ENCODE measurements around the gene DEPDC5. TPM values are rescaled to one million over a fixed set of nuclear protein-coding genes. Genes with fewer than 3 reads are reported as not detected.

Gene DEPDC5
- total and polyA plus RNA-seq, 2 of the 8 experiments (the other 6 are each of a cell fraction or from before 2014, with no cell fraction given): 18.3 to 26.5 TPM

DNA sequence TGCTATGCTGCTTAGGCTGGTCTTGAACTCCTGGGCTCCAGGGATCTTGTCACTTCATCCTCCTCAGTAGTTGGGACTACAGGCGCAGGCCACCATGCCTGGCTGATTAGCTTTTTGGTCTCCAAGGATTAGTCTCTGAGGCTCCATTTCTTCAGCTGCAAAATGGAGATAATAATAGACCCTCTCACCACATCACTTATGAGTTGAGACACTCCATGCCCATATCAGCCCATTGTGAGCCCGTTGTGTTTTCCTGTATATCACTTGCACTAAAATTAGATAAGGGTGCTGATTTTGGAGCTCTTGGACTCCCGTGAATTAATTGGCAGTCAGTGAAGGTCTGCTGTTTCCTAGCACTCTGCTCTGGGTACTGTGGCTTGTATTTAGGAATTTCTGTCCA lies 36.0 kb downstream of the DEPDC5 start:
- H3K27me3 ChIP-seq (replicated peaks in 1 of 4; ENCODE audit: control insufficient read depth in 3 of 4, extremely low read depth in 1 of 4, insufficient read depth in 3 of 4, low read length in 3 of 4): no peaks in the 10 kb centered on the region
- no peak overlapping the region for H2BK120ac ChIP-seq (replicated peaks; ENCODE audit: low read depth, low read length)
- H3K18ac ChIP-seq (ENCODE audit: extremely low read depth, low read length): no peak overlapping the region
- no peak overlapping the region for H4K5ac ChIP-seq (ENCODE audit: insufficient read length, low read depth, low read length)
- H3K79me2 ChIP-seq (ENCODE audit: control insufficient read depth in 1 of 2, insufficient read depth in 2 of 2, low read length in 2 of 2): no peaks in the 10 kb centered on the region
- no peak overlapping the region for H3K23ac ChIP-seq (ENCODE audit: insufficient read length)
- no peak overlapping the region for H2BK5ac ChIP-seq (ENCODE audit: low read depth, low read length)
- no peak overlapping the region for H2BK20ac ChIP-seq (ENCODE audit: low read length)
- H3K9ac ChIP-seq (replicated peaks in 1 of 4; ENCODE audit: extremely low read depth in 1 of 4, low read depth in 3 of 4, low read length in 3 of 4): no peak overlapping the region
- no peak overlapping the region for H3K14ac ChIP-seq (ENCODE audit: insufficient read length)
- H4K20me1 ChIP-seq (replicated peaks in 1 of 2; ENCODE audit: control insufficient read depth in 1 of 2, insufficient read depth in 2 of 2, low read length in 2 of 2): peaks cover 0 to 1% of the 10 kb centered on the region in 2 experiments
- DNase-seq (ENCODE audit: low read depth in 1 of 2, low spot score in 2 of 2): no peak
- no peaks in the 10 kb centered on the region for H3K4me1 ChIP-seq (replicated peaks in 1 of 4; ENCODE audit: control insufficient read depth in 3 of 4, insufficient read depth in 4 of 4, low read length in 3 of 4)
- FAIRE-seq: no peak
- no peak overlapping the region for H3K4me2 ChIP-seq (ENCODE audit: insufficient read depth in 1 of 2, low read depth in 2 of 2, low read length in 2 of 2)
- no peak overlapping the region for H2AFZ ChIP-seq (ENCODE audit: low read length)
- H3K36me3 ChIP-seq (ENCODE audit: control insufficient read depth in 2 of 4, insufficient read depth in 4 of 4, low read length in 3 of 4): peaks cover 0 to 11% (median 3%) of the 10 kb centered on the region in 4 experiments; a peak in 2 of 8 replicates
- WGBS, 2 experiments (ENCODE audit: extremely low coverage in 1 of 2, insufficient coverage in 1 of 2, insufficient read length in 1 of 2, insufficient replicate concordance in 2 of 2, low coverage in 1 of 2, low lambda C conversion rate in 2 of 2, missing lambda C conversion rate in 1 of 2): 92% methylated on average over 3 of the region's 3 CpGs; no CpG with 5 or more reads in 1 of the 2 experiments
- no peak overlapping the region for H2BK12ac ChIP-seq (ENCODE audit: low read depth, low read length)
- H4K91ac ChIP-seq (replicated peaks; ENCODE audit: insufficient read length, low read length): no peak overlapping the region
- no peak overlapping the region for H2BK15ac ChIP-seq (ENCODE audit: low read length)
- no peaks in the 10 kb centered on the region for H3K9me3 ChIP-seq (ENCODE audit: insufficient read depth in 2 of 2, low read depth in 1 of 2, low read length in 1 of 2)
- H3K79me1 ChIP-seq (ENCODE audit: low read depth, low read length): no peaks in the 10 kb centered on the region
- H4K8ac ChIP-seq (ENCODE audit: extremely low read depth, insufficient read depth, low read length): no peak overlapping the region
- no peak overlapping the region for H2AK5ac ChIP-seq (ENCODE audit: low read depth, low read length)
- H3K27ac ChIP-seq (ENCODE audit: low read depth, low read length): no peak overlapping the region
- ChIA-PET POLR2A (ENCODE audit: partially characterized antibody) (interaction anchor here (1.4 kb wide), 1 partner anchor 8 kb away, joined by 6 read pairs; no protein-coding TSS in a partner anchor), CTCF (ENCODE audit: partially characterized antibody) (interaction anchor here (0.6 to 1.5 kb wide), 3 partner anchors 33 to 383 kb away, joined by 3 read pairs; no protein-coding TSS in a partner anchor)
- H3K23me2 ChIP-seq (ENCODE audit: low read depth, low read length): no peaks in the 10 kb centered on the region
- no peak overlapping the region for H3K4ac ChIP-seq (replicated peaks; ENCODE audit: insufficient read length, low read depth, low read length)
- no peak overlapping the region for H3K4me3 ChIP-seq (ENCODE audit: extremely low read depth in 1 of 4, insufficient read depth in 2 of 4, low read depth in 3 of 4, low read length in 4 of 4)
- no peak overlapping the region for H3K56ac ChIP-seq (replicated peaks; ENCODE audit: insufficient read length, low read depth, low read length)
- TF ChIP-seq FOSL1 (IDR thresholded peaks at IDR 0.05; ENCODE audit: insufficient read depth, low read depth, low read length) (no peak), EZH2 (IDR thresholded peaks at IDR 0.05; ENCODE audit: low read depth, low read length, severe bottlenecking) (no peak), HDAC6 (IDR thresholded peaks at IDR 0.05; ENCODE audit: low read depth, low read length) (no peak), YY1 (IDR thresholded peaks at IDR 0.05; ENCODE audit: low read depth, low read length) (no peak), RBBP5 (IDR thresholded peaks at IDR 0.05; ENCODE audit: borderline replicate concordance, low read depth, low read length) (no peak), TBP (IDR thresholded peaks at IDR 0.05; ENCODE audit: low read depth, low read length) (no peak), CEBPB (IDR thresholded peaks at IDR 0.05; ENCODE audit: low read depth, low read length) (no peak), SP2 (IDR thresholded peaks at IDR 0.05; ENCODE audit: low read length) (no peak), RAD21 (IDR thresholded peaks at IDR 0.05 in 1 of 2, conservative IDR thresholded peaks at IDR 0.05 in 1 of 2; ENCODE audit: low read depth in 2 of 2, low read length in 2 of 2) (no peak)
- TF ChIP-seq, protein P1, sequence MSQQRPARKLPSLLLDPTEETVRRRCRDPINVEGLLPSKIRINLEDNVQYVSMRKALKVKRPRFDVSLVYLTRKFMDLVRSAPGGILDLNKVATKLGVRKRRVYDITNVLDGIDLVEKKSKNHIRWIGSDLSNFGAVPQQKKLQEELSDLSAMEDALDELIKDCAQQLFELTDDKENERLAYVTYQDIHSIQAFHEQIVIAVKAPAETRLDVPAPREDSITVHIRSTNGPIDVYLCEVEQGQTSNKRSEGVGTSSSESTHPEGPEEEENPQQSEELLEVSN (IDR thresholded peaks at IDR 0.05): no peak
- TF ChIP-seq, protein P2, sequence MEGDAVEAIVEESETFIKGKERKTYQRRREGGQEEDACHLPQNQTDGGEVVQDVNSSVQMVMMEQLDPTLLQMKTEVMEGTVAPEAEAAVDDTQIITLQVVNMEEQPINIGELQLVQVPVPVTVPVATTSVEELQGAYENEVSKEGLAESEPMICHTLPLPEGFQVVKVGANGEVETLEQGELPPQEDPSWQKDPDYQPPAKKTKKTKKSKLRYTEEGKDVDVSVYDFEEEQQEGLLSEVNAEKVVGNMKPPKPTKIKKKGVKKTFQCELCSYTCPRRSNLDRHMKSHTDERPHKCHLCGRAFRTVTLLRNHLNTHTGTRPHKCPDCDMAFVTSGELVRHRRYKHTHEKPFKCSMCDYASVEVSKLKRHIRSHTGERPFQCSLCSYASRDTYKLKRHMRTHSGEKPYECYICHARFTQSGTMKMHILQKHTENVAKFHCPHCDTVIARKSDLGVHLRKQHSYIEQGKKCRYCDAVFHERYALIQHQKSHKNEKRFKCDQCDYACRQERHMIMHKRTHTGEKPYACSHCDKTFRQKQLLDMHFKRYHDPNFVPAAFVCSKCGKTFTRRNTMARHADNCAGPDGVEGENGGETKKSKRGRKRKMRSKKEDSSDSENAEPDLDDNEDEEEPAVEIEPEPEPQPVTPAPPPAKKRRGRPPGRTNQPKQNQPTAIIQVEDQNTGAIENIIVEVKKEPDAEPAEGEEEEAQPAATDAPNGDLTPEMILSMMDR (IDR thresholded peaks at IDR 0.05; ENCODE audit: control extremely low read depth in 1 of 3, insufficient read depth in 1 of 3, low read depth in 1 of 3, low read length in 3 of 3): no peak
